Cerebellar cortex (tissue), 1 donor: ENCODE data around the gene FAM120B.
"Not testable (repeated sequence)": the region's sequence is repeated elsewhere in the genome, so short reads cannot be mapped to it uniquely, and the experiment has no call there.

Experiments
- DNase-seq: peaks from one replicate; pipeline ENCODE4 v3.0.0-alpha.2; 2015; ENCODE audit warnings: low spot score

Gene FAM120B

DNA sequence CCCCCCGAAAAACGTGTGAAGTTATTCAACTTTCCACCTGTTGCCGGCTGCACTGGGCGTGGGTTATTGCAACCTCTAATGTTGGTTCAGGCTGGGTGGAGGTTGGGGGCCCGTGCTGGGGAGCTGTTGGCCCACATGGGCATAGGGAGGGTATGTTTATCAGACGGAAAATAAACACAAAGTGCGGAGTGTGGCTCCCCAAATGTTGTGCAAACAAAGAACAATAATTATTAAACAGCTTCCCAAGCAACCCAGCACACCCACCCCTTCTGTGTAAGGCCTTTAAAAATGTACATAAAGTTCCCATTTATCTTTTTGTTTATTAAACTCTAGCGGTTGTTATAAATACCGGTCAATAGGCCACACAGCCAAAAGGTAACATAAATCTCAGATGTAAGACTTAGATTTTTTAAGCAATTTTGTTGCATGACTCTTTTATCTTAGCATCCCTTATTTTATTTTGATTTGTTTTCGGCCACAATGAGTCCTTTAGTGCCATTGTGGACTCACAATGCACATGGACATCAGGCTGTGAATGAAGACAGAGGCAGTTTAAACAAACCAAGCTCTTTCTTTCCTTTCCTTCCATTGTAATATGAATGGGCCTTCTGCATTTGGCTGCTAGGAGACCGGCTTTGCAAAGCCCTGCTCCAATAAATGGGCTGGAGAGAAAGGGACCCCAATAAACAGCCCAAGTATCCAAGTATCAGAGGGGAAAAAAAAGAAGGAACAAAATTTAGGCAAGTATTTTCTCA, 8.8 kb upstream of the FAM120B start:
- DNase-seq, result no peak

GRCh38 chr6:170298688-170299087, 7.9 kb upstream of the FAM120B start:
- DNase-seq, result no peak

DNA sequence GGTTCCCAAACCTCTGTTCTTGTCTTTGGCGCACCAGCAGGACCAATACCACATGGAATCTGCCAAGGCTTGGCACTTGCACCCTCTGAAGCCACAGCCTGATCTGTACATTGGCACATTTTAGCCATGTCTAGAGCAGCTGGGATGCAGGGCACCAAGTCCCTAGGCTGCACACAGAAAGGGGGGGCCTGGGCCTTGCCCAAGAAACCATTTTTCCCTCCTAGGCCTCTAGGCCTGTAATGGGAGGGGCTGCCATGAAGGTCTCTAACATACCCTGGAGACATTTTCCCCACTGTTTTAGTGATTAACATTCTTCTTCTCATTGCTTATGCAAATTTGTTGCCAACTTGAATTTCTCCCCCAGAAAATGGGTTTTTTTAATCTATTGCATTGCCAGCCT, 5.4 kb upstream of the FAM120B start:
- no peak for DNase-seq

- DNase-seq, result peak; percentile 14
Measured at GRCh38 chr6:170305805-170306323, 694 bp upstream of the FAM120B start.

- no peak for DNase-seq
Measured at GRCh38 chr6:170307080-170307545, 555 bp downstream of the FAM120B start.

DNA sequence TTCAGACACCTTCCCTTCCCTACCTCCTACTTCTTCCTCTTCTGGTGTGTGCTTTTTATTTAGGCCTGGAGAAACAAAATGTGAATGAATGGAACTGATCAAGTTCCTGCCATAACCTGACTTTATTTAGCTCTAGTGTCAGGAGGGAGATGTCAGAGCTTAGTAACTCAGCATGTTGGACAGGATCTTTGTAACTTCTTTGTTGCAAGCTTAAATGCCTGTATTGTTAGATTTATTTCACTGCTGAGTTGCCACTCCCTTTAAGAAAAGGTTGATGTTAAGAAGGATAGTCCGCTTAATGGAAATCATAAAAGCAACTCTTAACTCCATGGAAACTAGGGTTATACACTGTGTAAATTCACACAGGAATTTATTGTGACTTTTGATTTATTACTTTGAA, 2.2 kb downstream of the FAM120B start:
- no peak for DNase-seq

GRCh38 chr6:170311696-170312095, 5.1 kb downstream of the FAM120B start:
- no peak for DNase-seq

- DNase-seq, result no peak
Measured at GRCh38 chr6:170312876-170313275, 6.3 kb downstream of the FAM120B start.

GRCh38 chr6:170313716-170314295, 7.2 kb downstream of the FAM120B start:
- no peak for DNase-seq

GRCh38 chr6:170314983-170315382, 8.4 kb downstream of the FAM120B start:
- DNase-seq, result no peak

- no peak for DNase-seq
Measured at GRCh38 chr6:170316071-170316470, 9.5 kb downstream of the FAM120B start.

GRCh38 chr6:170317076-170317475, 10.5 kb downstream of the FAM120B start:
- DNase-seq, result no peak

DNA sequence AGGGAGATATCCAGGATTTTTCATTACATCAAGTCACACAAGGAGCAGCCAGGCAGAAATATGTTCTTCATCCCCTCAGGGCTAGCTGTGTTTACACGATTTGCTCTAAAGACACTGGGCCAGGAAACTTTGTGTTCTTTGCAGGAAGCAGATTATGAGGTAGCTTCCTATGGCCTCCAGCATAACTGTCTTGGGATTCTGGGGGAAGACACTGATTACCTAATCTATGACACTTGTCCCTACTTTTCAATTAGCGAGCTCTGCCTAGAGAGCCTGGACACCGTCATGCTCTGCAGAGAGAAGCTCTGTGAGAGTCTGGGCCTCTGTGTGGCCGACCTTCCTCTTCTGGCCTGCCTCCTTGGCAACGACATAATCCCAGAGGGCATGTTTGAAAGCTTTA, 11.2 kb downstream of the FAM120B start:
- DNase-seq, result no peak

- no peak for DNase-seq
Measured at GRCh38 chr6:170329321-170329720, 22.8 kb downstream of the FAM120B start.

- not testable (repeated sequence) for DNase-seq
Measured at GRCh38 chr6:170335199-170335598, 28.6 kb downstream of the FAM120B start.

DNA sequence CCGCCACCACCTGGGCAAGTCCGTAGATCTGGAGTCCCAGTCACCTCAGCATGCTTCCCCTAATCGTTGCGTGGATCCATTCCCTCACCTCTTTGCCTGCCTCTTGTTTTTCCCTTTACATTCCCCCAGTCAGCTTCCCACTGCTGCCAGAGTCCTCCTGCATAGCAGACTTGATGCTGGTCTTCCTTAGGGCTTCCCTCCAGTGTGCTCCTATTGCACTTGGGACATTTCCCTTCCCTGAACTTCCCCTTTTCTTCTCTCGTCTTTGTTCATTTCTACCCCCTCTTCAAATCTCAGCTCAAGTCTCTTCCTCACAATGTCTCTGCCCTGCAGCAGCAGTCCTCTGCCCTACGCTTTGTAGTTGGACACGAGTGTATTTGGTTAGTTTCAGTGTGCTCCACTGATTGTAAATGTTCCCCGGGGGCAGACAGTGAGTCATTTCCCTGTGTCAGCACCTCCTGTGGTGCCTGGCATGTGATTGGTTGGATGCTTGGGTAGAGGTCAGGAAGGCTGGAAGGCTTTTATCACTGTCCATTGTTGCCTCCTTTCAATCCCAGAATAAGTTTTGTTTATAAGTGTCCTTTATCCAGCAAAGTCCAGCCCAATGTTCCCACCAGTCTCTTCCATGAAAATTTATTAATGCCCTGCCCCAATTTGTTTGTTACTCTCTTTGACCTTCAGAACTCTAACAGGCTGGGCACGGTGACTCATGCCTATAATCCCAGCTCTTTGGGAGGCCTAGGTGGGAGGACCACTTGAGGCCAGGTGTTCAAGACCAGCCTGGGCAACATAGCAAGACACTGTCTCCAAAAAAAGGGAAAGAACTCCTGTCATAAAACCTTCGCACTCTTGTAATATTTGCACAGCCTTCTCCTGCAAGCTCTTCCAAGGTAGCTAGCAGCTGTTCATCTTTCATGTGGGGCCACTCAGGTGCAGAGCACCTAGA, 38.3 kb downstream of the FAM120B start:
- DNase-seq, result no peak

DNA sequence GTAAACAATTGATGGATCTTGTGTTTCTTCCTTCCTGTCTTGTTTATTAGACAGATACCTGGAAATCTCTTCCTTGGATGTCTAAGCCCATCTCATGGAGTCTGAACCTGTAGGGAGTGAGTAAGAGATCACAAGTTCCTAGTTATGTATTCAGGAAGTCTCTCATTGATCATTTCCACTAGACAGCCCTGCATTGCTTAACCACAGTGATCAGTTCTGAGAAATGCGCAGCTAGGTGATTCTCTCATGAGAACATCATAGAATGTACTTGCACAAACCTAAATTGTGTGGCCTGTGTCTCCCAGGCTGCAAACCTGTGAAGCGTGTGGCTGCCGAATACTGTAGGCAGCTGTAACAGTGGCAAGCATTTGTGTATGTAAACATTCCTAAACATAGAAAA, 39.1 kb downstream of the FAM120B start:
- no peak for DNase-seq

DNA sequence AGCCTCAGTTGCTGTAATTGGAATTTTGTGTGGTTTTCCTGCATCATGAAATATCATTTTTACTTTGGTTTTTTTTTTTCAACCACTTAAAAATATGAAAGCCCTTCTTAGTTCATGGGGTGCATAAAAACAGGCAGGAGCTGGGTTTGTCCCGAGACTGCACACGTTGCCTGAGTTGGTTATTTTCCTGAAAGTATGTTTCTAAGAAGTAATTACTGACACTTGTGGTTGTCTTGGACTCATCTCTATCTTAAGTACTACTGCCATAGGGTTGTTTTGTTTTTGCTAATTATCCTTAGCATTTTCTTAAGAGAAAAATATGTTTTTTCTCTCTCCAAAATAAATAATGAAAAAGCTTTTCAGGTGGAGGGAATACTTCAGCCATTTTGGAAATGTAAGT, 40.1 kb downstream of the FAM120B start:
- DNase-seq, result no peak

GRCh38 chr6:170347091-170347490, 40.5 kb downstream of the FAM120B start:
- DNase-seq, result no peak

GRCh38 chr6:170347975-170348374, 41.4 kb downstream of the FAM120B start:
- no peak for DNase-seq

- not testable (repeated sequence) for DNase-seq
Measured at GRCh38 chr6:170351456-170351855, 44.9 kb downstream of the FAM120B start.

- not testable (repeated sequence) for DNase-seq
Measured at GRCh38 chr6:170355190-170355589, 48.6 kb downstream of the FAM120B start.
